ENCODE data around the gene SPOPL.
"Not testable (repeated sequence)": the region's sequence is repeated elsewhere in the genome, so short reads cannot be mapped to it uniquely, and the experiment has no call there.

Gene SPOPL

GRCh38 chr2:138474100-138474825, 27.3 kb upstream of the SPOPL start:
- Histone ChIP-seq H3K36me3 (ENCODE audit: control insufficient read depth in 1 of 2, insufficient read depth in 2 of 2, low read length in 2 of 2) (no peaks in the 10 kb centered on the region), H3K9me3 (ENCODE audit: control insufficient read depth in 1 of 2, low read length in 2 of 2) (no peaks in the 10 kb centered on the region), H3K27ac (ENCODE audit: low read depth, low read length) (no peak overlapping the region), H3K4me3 (ENCODE audit: low read depth in 1 of 2, low read length in 2 of 2) (no peak overlapping the region), H3K27me3 (ENCODE audit: control insufficient read depth in 1 of 2, insufficient read depth in 2 of 2, low read length in 2 of 2) (no peaks in the 10 kb centered on the region), H3K9ac (ENCODE audit: low read depth in 1 of 2, low read length in 2 of 2) (no peak overlapping the region), H3K4me1 (ENCODE audit: control insufficient read depth in 1 of 2, insufficient read depth in 2 of 2, low read length in 2 of 2) (no peaks in the 10 kb centered on the region)

GRCh38 chr2:138475277-138475776, 26.2 kb upstream of the SPOPL start:
- Histone ChIP-seq H3K36me3 (ENCODE audit: control insufficient read depth in 1 of 2, insufficient read depth in 2 of 2, low read length in 2 of 2) (no peaks in the 10 kb centered on the region), H3K9ac (ENCODE audit: low read depth in 1 of 2, low read length in 2 of 2) (no peak overlapping the region), H3K27ac (ENCODE audit: low read depth, low read length) (no peak overlapping the region), H3K4me1 (ENCODE audit: control insufficient read depth in 1 of 2, insufficient read depth in 2 of 2, low read length in 2 of 2) (no peaks in the 10 kb centered on the region), H3K9me3 (ENCODE audit: control insufficient read depth in 1 of 2, low read length in 2 of 2) (no peaks in the 10 kb centered on the region), H3K27me3 (ENCODE audit: control insufficient read depth in 1 of 2, insufficient read depth in 2 of 2, low read length in 2 of 2) (no peaks in the 10 kb centered on the region), H3K4me3 (ENCODE audit: low read depth in 1 of 2, low read length in 2 of 2) (no peak overlapping the region)

GRCh38 chr2:138476186-138476585, 25.4 kb upstream of the SPOPL start:
- no peaks in the 10 kb centered on the region for H3K27me3 ChIP-seq (ENCODE audit: control insufficient read depth in 1 of 2, insufficient read depth in 2 of 2, low read length in 2 of 2)
- no peak overlapping the region for H3K27ac ChIP-seq (ENCODE audit: low read depth, low read length)
- H3K36me3 ChIP-seq (ENCODE audit: control insufficient read depth in 1 of 2, insufficient read depth in 2 of 2, low read length in 2 of 2), result no peaks in the 10 kb centered on the region
- H3K4me3 ChIP-seq (ENCODE audit: low read depth in 1 of 2, low read length in 2 of 2), result no peak overlapping the region
- no peak overlapping the region for H3K9ac ChIP-seq (ENCODE audit: low read depth in 1 of 2, low read length in 2 of 2)
- H3K4me1 ChIP-seq (ENCODE audit: control insufficient read depth in 1 of 2, insufficient read depth in 2 of 2, low read length in 2 of 2), result no peaks in the 10 kb centered on the region
- no peaks in the 10 kb centered on the region for H3K9me3 ChIP-seq (ENCODE audit: control insufficient read depth in 1 of 2, low read length in 2 of 2)

- Histone ChIP-seq H3K27me3 (ENCODE audit: control insufficient read depth in 1 of 2, insufficient read depth in 2 of 2, low read length in 2 of 2) (no peaks in the 10 kb centered on the region), H3K9ac (ENCODE audit: low read depth in 1 of 2, low read length in 2 of 2) (no peak overlapping the region)
These were observed 24.6 kb upstream of the SPOPL start for GRCh38 chr2:138476940-138477339.

GRCh38 chr2:138482796-138483195, 18.8 kb upstream of the SPOPL start:
- H3K9me3 ChIP-seq (ENCODE audit: control insufficient read depth in 1 of 2, low read length in 2 of 2); H3K9ac ChIP-seq (ENCODE audit: low read depth in 1 of 2, low read length in 2 of 2); H3K27ac ChIP-seq (ENCODE audit: low read depth, low read length); H3K4me3 ChIP-seq (ENCODE audit: low read depth in 1 of 2, low read length in 2 of 2); H3K36me3 ChIP-seq (ENCODE audit: control insufficient read depth in 1 of 2, insufficient read depth in 2 of 2, low read length in 2 of 2); H3K4me1 ChIP-seq (ENCODE audit: control insufficient read depth in 1 of 2, insufficient read depth in 2 of 2, low read length in 2 of 2); H3K27me3 ChIP-seq (ENCODE audit: control insufficient read depth in 1 of 2, insufficient read depth in 2 of 2, low read length in 2 of 2): not testable (repeated sequence)

More at GRCh38 chr2:138476940-138477339, 24.6 kb upstream of the SPOPL start:
- Histone ChIP-seq H3K27ac (ENCODE audit: low read depth, low read length) (no peak overlapping the region), H3K4me1 (ENCODE audit: control insufficient read depth in 1 of 2, insufficient read depth in 2 of 2, low read length in 2 of 2) (no peaks in the 10 kb centered on the region), H3K36me3 (ENCODE audit: control insufficient read depth in 1 of 2, insufficient read depth in 2 of 2, low read length in 2 of 2) (no peaks in the 10 kb centered on the region), H3K4me3 (ENCODE audit: low read depth in 1 of 2, low read length in 2 of 2) (no peak overlapping the region), H3K9me3 (ENCODE audit: control insufficient read depth in 1 of 2, low read length in 2 of 2) (no peaks in the 10 kb centered on the region)

GRCh38 chr2:138485019-138485418, 16.6 kb upstream of the SPOPL start:
- Histone ChIP-seq H3K4me1 (ENCODE audit: control insufficient read depth in 1 of 2, insufficient read depth in 2 of 2, low read length in 2 of 2) (no peaks in the 10 kb centered on the region), H3K27ac (ENCODE audit: low read depth, low read length) (no peak overlapping the region), H3K27me3 (ENCODE audit: control insufficient read depth in 1 of 2, insufficient read depth in 2 of 2, low read length in 2 of 2) (no peaks in the 10 kb centered on the region), H3K9ac (ENCODE audit: low read depth in 1 of 2, low read length in 2 of 2) (no peak overlapping the region), H3K4me3 (ENCODE audit: low read depth in 1 of 2, low read length in 2 of 2) (no peak overlapping the region), H3K9me3 (ENCODE audit: control insufficient read depth in 1 of 2, low read length in 2 of 2) (no peaks in the 10 kb centered on the region), H3K36me3 (ENCODE audit: control insufficient read depth in 1 of 2, insufficient read depth in 2 of 2, low read length in 2 of 2) (no peaks in the 10 kb centered on the region)

- H3K4me3 ChIP-seq (ENCODE audit: low read depth in 1 of 2, low read length in 2 of 2), result no peak overlapping the region
- H3K9me3 ChIP-seq (ENCODE audit: control insufficient read depth in 1 of 2, low read length in 2 of 2), result no peaks in the 10 kb centered on the region
- no peaks in the 10 kb centered on the region for H3K36me3 ChIP-seq (ENCODE audit: control insufficient read depth in 1 of 2, insufficient read depth in 2 of 2, low read length in 2 of 2)
- H3K9ac ChIP-seq (ENCODE audit: low read depth in 1 of 2, low read length in 2 of 2), result no peak overlapping the region
- no peak overlapping the region for H3K27ac ChIP-seq (ENCODE audit: low read depth, low read length)
- H3K27me3 ChIP-seq (ENCODE audit: control insufficient read depth in 1 of 2, insufficient read depth in 2 of 2, low read length in 2 of 2), result no peaks in the 10 kb centered on the region
- H3K4me1 ChIP-seq (ENCODE audit: control insufficient read depth in 1 of 2, insufficient read depth in 2 of 2, low read length in 2 of 2), result no peaks in the 10 kb centered on the region
These were observed 15.0 kb upstream of the SPOPL start for GRCh38 chr2:138486363-138487198.

- no peak overlapping the region for H3K4me3 ChIP-seq (ENCODE audit: low read depth in 1 of 2, low read length in 2 of 2)
- no peaks in the 10 kb centered on the region for H3K27me3 ChIP-seq (ENCODE audit: control insufficient read depth in 1 of 2, insufficient read depth in 2 of 2, low read length in 2 of 2)
- no peaks in the 10 kb centered on the region for H3K36me3 ChIP-seq (ENCODE audit: control insufficient read depth in 1 of 2, insufficient read depth in 2 of 2, low read length in 2 of 2)
- H3K4me1 ChIP-seq (ENCODE audit: control insufficient read depth in 1 of 2, insufficient read depth in 2 of 2, low read length in 2 of 2), result no peaks in the 10 kb centered on the region
- no peaks in the 10 kb centered on the region for H3K9me3 ChIP-seq (ENCODE audit: control insufficient read depth in 1 of 2, low read length in 2 of 2)
- no peak overlapping the region for H3K9ac ChIP-seq (ENCODE audit: low read depth in 1 of 2, low read length in 2 of 2)
- no peak overlapping the region for H3K27ac ChIP-seq (ENCODE audit: low read depth, low read length)
These were observed 10.7 kb upstream of the SPOPL start for GRCh38 chr2:138490673-138491494.

GRCh38 chr2:138491495-138491862, 10.1 kb upstream of the SPOPL start:
- Histone ChIP-seq H3K9ac (ENCODE audit: low read depth in 1 of 2, low read length in 2 of 2) (no peak overlapping the region), H3K36me3 (ENCODE audit: control insufficient read depth in 1 of 2, insufficient read depth in 2 of 2, low read length in 2 of 2) (no peaks in the 10 kb centered on the region), H3K27me3 (ENCODE audit: control insufficient read depth in 1 of 2, insufficient read depth in 2 of 2, low read length in 2 of 2) (no peaks in the 10 kb centered on the region), H3K4me1 (ENCODE audit: control insufficient read depth in 1 of 2, insufficient read depth in 2 of 2, low read length in 2 of 2) (no peaks in the 10 kb centered on the region), H3K27ac (ENCODE audit: low read depth, low read length) (no peak overlapping the region), H3K4me3 (ENCODE audit: low read depth in 1 of 2, low read length in 2 of 2) (no peak overlapping the region), H3K9me3 (ENCODE audit: control insufficient read depth in 1 of 2, low read length in 2 of 2) (no peaks in the 10 kb centered on the region)

GRCh38 chr2:138492160-138492559, 9.4 kb upstream of the SPOPL start:
- H3K27me3 ChIP-seq (ENCODE audit: control insufficient read depth in 1 of 2, insufficient read depth in 2 of 2, low read length in 2 of 2), result no peaks in the 10 kb centered on the region
- no peak overlapping the region for H3K9ac ChIP-seq (ENCODE audit: low read depth in 1 of 2, low read length in 2 of 2)
- H3K4me1 ChIP-seq (ENCODE audit: control insufficient read depth in 1 of 2, insufficient read depth in 2 of 2, low read length in 2 of 2), result no peaks in the 10 kb centered on the region
- no peaks in the 10 kb centered on the region for H3K36me3 ChIP-seq (ENCODE audit: control insufficient read depth in 1 of 2, insufficient read depth in 2 of 2, low read length in 2 of 2)
- H3K9me3 ChIP-seq (ENCODE audit: control insufficient read depth in 1 of 2, low read length in 2 of 2), result no peaks in the 10 kb centered on the region
- no peak overlapping the region for H3K27ac ChIP-seq (ENCODE audit: low read depth, low read length)
- no peak overlapping the region for H3K4me3 ChIP-seq (ENCODE audit: low read depth in 1 of 2, low read length in 2 of 2)

All from duodenal mucosa (tissue), 2 donors.